Transverse colon (tissue), 4 donors: ENCODE results near the gene BIN2. TPM values are rescaled to one million over a fixed set of nuclear protein-coding genes. Genes with fewer than 3 reads are reported as not detected.
A peak's percentile ranks its signal among the peaks of the same experiment; 100 is the strongest.

Source experiments
- DNase-seq: peaks from one replicate; pipeline ENCODE4 v3.0.0-alpha.2; 2019
- H3K27ac ChIP-seq, 4 donors: fragments of 200-600 bp; sonication (generic); 2 replicates each; pipeline ENCODE4 v1.5.1; 2016 to 2018; ENCODE audit warnings: inconsistent platforms in 4 of 4
- H3K27me3 ChIP-seq: fragments of 200-600 bp; sonication (generic); 2 replicates; pipeline ENCODE4 v1.5.1; 2017; ENCODE audit warnings: inconsistent platforms
- H3K36me3 ChIP-seq, 4 donors: fragments of 200-600 bp; sonication (generic); 2 replicates each; pipeline ENCODE4 v1.5.1; 2017 to 2019; ENCODE audit warnings: inconsistent platforms in 4 of 4
- H3K4me1 ChIP-seq, 4 donors: fragments of 200-600 bp; sonication (generic); 2 replicates each; pipeline ENCODE4 v1.5.1; 2017 to 2020; ENCODE audit warnings: inconsistent platforms in 4 of 4
- H3K4me3 ChIP-seq, 4 donors: fragments of 200-600 bp; sonication (generic); 1 replicate in 1 of 4; 2 replicates in 3 of 4; pipeline versions ENCODE4 v1.5.1 to v1.6.1; 2017 to 2019; ENCODE audit warnings: inconsistent platforms in 4 of 4
- H3K9me3 ChIP-seq, 2 donors: fragments of 200-600 bp; sonication (generic); 2 replicates each; pipeline ENCODE4 v1.5.1; 2017 to 2019; ENCODE audit warnings: inconsistent platforms in 2 of 2
- CTCF ChIP-seq, 5 experiments: fragments of 200-600 bp in 3 of 5; fragments of 450-650 bp in 2 of 5; sonication (generic) in 3 of 5; IDR thresholded peaks; 1 replicate in 2 of 5; 2 replicates in 3 of 5; pipeline ENCODE4 v1.5.1; 2016 to 2017; ENCODE audit warnings: antibody characterized with exemption in 5 of 5, inconsistent platforms in 3 of 5, mild to moderate bottlenecking in 2 of 5, moderate library complexity in 1 of 5
- EP300 ChIP-seq: sonication (generic); formaldehyde crosslinking; IDR thresholded peaks from one replicate; pipeline ENCODE4 v1.6.1; 2017; ENCODE audit warnings: antibody characterized with exemption, low read depth
- POLR2A ChIP-seq: fragments of 450-650 bp; IDR thresholded peaks from one replicate; pipeline ENCODE4 v1.6.1; 2016; ENCODE audit warnings: antibody characterized with exemption, mild to moderate bottlenecking, moderate library complexity
- POLR2AphosphoS5 ChIP-seq, 3 donors: sonication (generic); formaldehyde crosslinking; IDR thresholded peaks; one replicate each; pipeline ENCODE4 v1.6.1; 2016; ENCODE audit warnings: antibody characterized with exemption in 3 of 3
- WGBS, 2 donors: methylation state at CpG; one replicate each; pipeline ENCODE4 v1.1.5; 2018; ENCODE audit warnings: low coverage in 1 of 2; 5-methylcytosine and 5-hydroxymethylcytosine counted together
- in situ Hi-C, 4 donors: fragments of 200-750 bp; cut with MboI; loops; one replicate each; pipeline versions ENCODE4 v1.15.0 to v1.15.1; 2017; ENCODE audit warnings: low sequenced_read_pairs in 3 of 4, low pct_ligation_motif_present in 1 of 4, low pct_unique_long_range_greater_than_20kb in 1 of 4
- intact Hi-C: fragments of 100-400 bp; cut with DNase I; formaldehyde crosslinking; loops from one replicate; pipeline ENCODE4 v1.15.1; 2023; ENCODE audit warnings: low total_unique reads
- total RNA-seq, 4 donors: library from RNA; depleted of rRNA; stranded (reverse); fragments of >200 nt; gene quantifications; one replicate each; pipeline ENCODE4 v1.1.0, GENCODE V29; 2016

BIN2 gene
- total RNA-seq, 4 donors from 2014 or later: 4.0 to 28.8 (median 9.0) TPM

DNA sequence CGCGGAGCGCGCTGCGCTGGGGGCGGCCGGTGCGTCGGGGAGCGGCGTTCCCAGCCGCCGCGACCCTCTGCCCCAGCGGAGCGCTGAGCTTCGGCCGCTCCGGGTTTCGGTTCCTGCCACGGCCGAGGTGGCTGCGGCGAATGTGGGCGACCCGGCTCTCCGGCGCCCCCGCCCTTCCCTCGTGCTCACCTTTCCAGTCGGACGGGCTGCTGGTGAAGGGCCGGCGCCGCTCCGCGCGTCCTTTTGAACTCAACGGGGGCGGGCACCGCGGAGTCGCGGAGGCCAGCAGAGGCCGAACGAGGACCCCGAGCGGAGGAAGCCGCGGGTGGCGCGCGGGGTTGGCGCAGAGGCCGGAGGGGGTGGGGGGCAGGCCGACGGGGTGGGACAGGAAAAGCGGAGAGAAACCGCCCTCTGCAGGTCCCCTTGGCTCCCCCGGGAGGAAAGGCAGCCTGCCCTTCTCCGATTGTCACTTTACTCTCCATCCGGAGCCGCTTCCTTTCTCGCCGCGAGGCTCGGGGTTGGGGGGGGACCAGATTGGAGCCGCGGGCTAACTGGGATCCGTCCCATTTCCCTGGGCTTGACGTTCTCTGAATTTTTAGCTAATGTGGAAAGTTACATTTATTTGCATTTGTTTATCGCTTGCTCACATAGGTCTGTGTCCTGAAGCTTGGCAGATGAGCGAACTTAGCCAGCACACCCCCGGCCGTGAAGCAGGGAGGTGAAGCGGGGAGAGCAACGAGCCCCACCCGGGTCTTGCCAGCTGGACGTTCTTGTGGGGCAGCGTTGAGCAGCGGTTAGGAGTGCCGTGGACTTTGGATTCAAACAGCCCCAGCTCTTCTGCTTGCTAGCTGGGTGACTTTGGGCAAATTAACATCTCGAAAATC, 53.7 kb downstream of the BIN2 start, which contains the start of gene SMAGP:
Gene SMAGP (minus strand): TSS at position 349 of the 884 bp plus-strand sequence. CDS start 1,137 bp downstream, outside the sequence.
- peak; percentile 89 for DNase-seq
- peaks cover 0 to 36% (median 22%) of the 10 kb centered on the region in 4 donors for H3K4me1 ChIP-seq
- WGBS, 2 donors: 1 to 2% methylated on average over 13 to 41 of the region's 83 CpGs
- no peaks in the 10 kb centered on the region for H3K36me3 ChIP-seq
- H3K27ac ChIP-seq: peak within 1 kb of the TSS; percentile 89 to 95 (median 92)
- peaks cover 4% of the 10 kb centered on the region for H3K27me3 ChIP-seq
- no peaks in the 10 kb centered on the region for H3K9me3 ChIP-seq
- peak within 1 kb of the TSS; percentile 55 to 80 (median 66) for H3K4me3 ChIP-seq
- in situ Hi-C loops (loop anchor here in 1 of 4 donors (5.0 kb wide), 1 partner anchor 72 kb away; no protein-coding TSS in a partner anchor), intact Hi-C loops (no loop called here)
- peak; percentile 64 for TF ChIP-seq EP300
- TF ChIP-seq POLR2AphosphoS5 (IDR thresholded peaks at IDR 0.05): peak; percentile 17 to 88 (median 85)
- no peak for TF ChIP-seq CTCF (IDR thresholded peaks at IDR 0.05)
- TF ChIP-seq POLR2A: peak; percentile 73

DNA sequence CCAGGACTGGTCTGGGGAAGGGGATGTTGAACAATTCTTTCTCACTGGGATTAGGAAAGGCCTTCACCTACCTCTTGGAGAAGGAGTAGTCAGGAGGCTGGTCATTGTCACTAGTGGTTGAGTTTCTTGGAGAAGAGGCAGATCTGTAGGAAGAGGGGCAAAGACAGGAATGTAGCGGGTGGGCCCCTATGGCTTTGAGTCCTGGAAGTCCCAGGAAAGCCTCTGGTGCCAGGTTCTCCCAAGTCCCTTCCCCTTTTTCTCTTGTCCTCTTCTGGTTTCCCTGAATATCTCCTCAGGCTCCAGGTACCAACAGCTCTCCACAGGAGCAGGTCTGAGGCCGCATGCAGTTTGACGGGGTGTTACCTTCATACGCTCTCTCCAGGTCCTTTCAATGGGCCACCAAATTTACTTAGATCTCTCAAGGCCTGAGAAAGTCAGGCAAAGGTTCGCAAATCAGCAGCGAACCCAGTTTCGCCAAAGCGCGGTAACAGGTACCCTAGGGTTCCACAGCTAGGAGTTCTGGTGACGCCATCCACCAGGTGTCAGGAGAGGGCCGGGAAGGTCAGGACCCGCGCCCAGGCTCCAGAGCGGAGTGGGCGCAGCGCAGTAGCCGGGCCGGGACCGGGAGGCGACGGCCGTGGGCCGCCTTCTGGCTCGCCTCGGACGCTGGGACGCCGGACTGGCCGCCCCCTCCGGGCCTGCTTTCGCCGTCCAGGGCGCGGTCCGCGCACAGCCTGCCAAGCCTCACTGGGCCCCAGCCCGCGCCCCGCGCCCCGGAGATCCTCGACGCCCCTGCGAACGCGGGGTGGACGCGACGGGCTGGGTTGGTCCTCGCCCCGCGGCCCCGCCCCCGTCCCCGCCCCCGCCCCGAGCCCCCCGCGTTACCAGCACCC, 54.6 kb downstream of the BIN2 start:
- Histone ChIP-seq H3K4me3 (peak overlapping the region; percentile 55 to 80 (median 66)), H3K27me3 (peaks cover 4% of the 10 kb centered on the region), H3K9me3 (no peaks in the 10 kb centered on the region), H3K27ac (peak overlapping the region; percentile 89 to 95 (median 92)), H3K4me1 (peaks cover 0 to 35% (median 20%) of the 10 kb centered on the region in 4 donors), H3K36me3 (no peaks in the 10 kb centered on the region)
- intact Hi-C loops: no loop called here
- peak; percentile 84 for DNase-seq
- in situ Hi-C loops: loop anchor here in 3 of 4 donors (5.0 to 10.0 kb wide), 2 partner anchors 65 to 73 kb away; no protein-coding TSS in a partner anchor
- no peak for TF ChIP-seq POLR2AphosphoS5 (IDR thresholded peaks at IDR 0.05)
- no peak for TF ChIP-seq EP300
- TF ChIP-seq CTCF (IDR thresholded peaks at IDR 0.05): peak; percentile 32 to 70 (median 47)
- no peak for TF ChIP-seq POLR2A
- 29 to 86% methylated on average over 1 to 16 of the region's 59 CpGs for WGBS, 2 donors

DNA sequence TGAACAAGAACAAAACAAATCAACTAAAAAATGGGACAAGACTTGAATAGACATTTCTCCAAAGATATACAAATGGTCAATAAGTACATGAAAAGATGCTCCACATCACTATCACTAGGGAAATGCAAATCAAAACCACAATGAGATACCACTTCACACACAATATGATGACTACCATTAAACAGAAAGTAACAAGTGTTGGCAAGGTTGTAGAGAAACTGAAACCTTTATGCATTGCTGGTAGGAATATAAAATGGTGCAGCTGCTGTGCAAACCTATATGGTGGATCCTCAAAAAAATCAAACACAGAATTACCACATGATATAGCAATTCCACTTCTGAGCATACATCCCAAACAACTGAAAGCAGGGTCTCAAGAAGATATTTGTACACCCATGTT, 59.0 kb downstream of the BIN2 start:
- intact Hi-C loops (no loop called here), in situ Hi-C loops (loop anchor here in 2 of 4 donors (5.0 to 10.0 kb wide), 2 partner anchors 70 to 77 kb away; no protein-coding TSS in a partner anchor)
- H3K9me3 ChIP-seq: no peaks in the 10 kb centered on the region
- no peak for DNase-seq
- no peak overlapping the region for H3K4me3 ChIP-seq
- no peaks in the 10 kb centered on the region for H3K27me3 ChIP-seq
- H3K36me3 ChIP-seq: no peaks in the 10 kb centered on the region
- peaks cover 0 to 23% (median 8%) of the 10 kb centered on the region in 4 donors for H3K4me1 ChIP-seq
- no peak overlapping the region for H3K27ac ChIP-seq
- TF ChIP-seq CTCF (IDR thresholded peaks at IDR 0.05) (no peak), EP300 (no peak), POLR2A (no peak), POLR2AphosphoS5 (IDR thresholded peaks at IDR 0.05) (no peak)
